SK-N-SH treated with all-trans-retinoic acid at 6 μM for 48 hours (cell line): Measurements from ENCODE around the gene PTTG2.

ENCODE experiments used
- ATAC-seq: fragments of 200-7000 bp; cut with Tn5 transposase; 3 replicates; pipeline ENCODE4 v1.9.1; 2020; ENCODE audit warnings: mild to moderate bottlenecking, moderate library complexity
- ARNTL ChIP-seq: fragments of 450-650 bp; formaldehyde crosslinking; IDR thresholded peaks from 2 replicates; pipeline ENCODE4 v1.5.0; 2020; ENCODE audit warnings: low read depth, mild to moderate bottlenecking, moderate library complexity, borderline replicate concordance
- BACH2 ChIP-seq: fragments of 250-450 bp; sonication (Bioruptor Pico); IDR thresholded peaks from 2 replicates; pipeline ENCODE4 v1.9.0; 2021; ENCODE audit warnings: mild to moderate bottlenecking, borderline replicate concordance
- CSDC2 ChIP-seq: fragments of 250-450 bp; sonication (Bioruptor Pico); IDR thresholded peaks from 2 replicates; pipeline ENCODE4 v1.5.0; 2020; ENCODE audit warnings: mild to moderate bottlenecking, moderate library complexity
- ESRRG ChIP-seq: fragments of 250-450 bp; sonication (Bioruptor Pico); IDR thresholded peaks from 2 replicates; pipeline ENCODE4 v1.6.1; 2021; ENCODE audit warnings: mild to moderate bottlenecking
- GLIS3 ChIP-seq: fragments of 250-450 bp; sonication (Bioruptor Pico); IDR thresholded peaks from 2 replicates; pipeline ENCODE4 v1.5.0; 2020; ENCODE audit warnings: mild to moderate bottlenecking, moderate library complexity
- ISL1 ChIP-seq: fragments of 250-450 bp; sonication (Bioruptor Pico); IDR thresholded peaks from 2 replicates; pipeline ENCODE4 v2.1.2; 2022; ENCODE audit warnings: mild to moderate bottlenecking, moderate library complexity
- OSR1 ChIP-seq: fragments of 250-450 bp; sonication (Bioruptor Pico); IDR thresholded peaks from 2 replicates; pipeline ENCODE4 v1.8.0; 2022; ENCODE audit warnings: moderate library complexity, mild to moderate bottlenecking, inconsistent platforms
- PPARA ChIP-seq: fragments of 250-450 bp; sonication (Bioruptor Pico); IDR thresholded peaks from 2 replicates; pipeline ENCODE4 v1.5.0; 2020; ENCODE audit warnings: mild to moderate bottlenecking, borderline replicate concordance
- RARB ChIP-seq: fragments of 250-450 bp; sonication (Bioruptor Pico); IDR thresholded peaks from 2 replicates; pipeline ENCODE4 v1.8.0; 2021; ENCODE audit warnings: mild to moderate bottlenecking, moderate library complexity
- SNAI2 ChIP-seq: fragments of 250-450 bp; sonication (Bioruptor Pico); IDR thresholded peaks from 2 replicates; pipeline ENCODE4 v1.5.0; 2020; ENCODE audit warnings: mild to moderate bottlenecking, moderate library complexity
- TCF4 ChIP-seq: fragments of 250-450 bp; sonication (Bioruptor Pico); IDR thresholded peaks from 2 replicates; pipeline ENCODE4 v1.8.0; 2021; ENCODE audit warnings: mild to moderate bottlenecking, moderate library complexity, borderline replicate concordance
- TOX ChIP-seq: fragments of 250-450 bp; sonication (Bioruptor Pico); IDR thresholded peaks from 2 replicates; pipeline ENCODE4 v1.8.0; 2021; ENCODE audit warnings: mild to moderate bottlenecking, moderate library complexity, borderline replicate concordance
- ZC3H10 ChIP-seq: fragments of 250-450 bp; sonication (Bioruptor Pico); IDR thresholded peaks from 2 replicates; pipeline ENCODE4 v1.5.1; 2021; ENCODE audit warnings: mild to moderate bottlenecking, moderate library complexity
- ZFP3 ChIP-seq: fragments of 250-450 bp; sonication (Bioruptor Pico); IDR thresholded peaks from 2 replicates; pipeline ENCODE4 v1.5.0; 2020; ENCODE audit warnings: mild to moderate bottlenecking, moderate library complexity
- ZFP30 ChIP-seq: fragments of 450-650 bp; formaldehyde crosslinking; IDR thresholded peaks from 2 replicates; pipeline ENCODE4 v1.5.0; 2022; ENCODE audit warnings: mild to moderate bottlenecking, moderate library complexity
- ZNF565 ChIP-seq: fragments of 450-650 bp; formaldehyde crosslinking; conservative IDR thresholded peaks from 2 replicates; pipeline ENCODE4 v1.5.0; 2020; ENCODE audit warnings: low read depth, mild to moderate bottlenecking, moderate library complexity
- ZNF70 ChIP-seq: fragments of 450-650 bp; formaldehyde crosslinking; IDR thresholded peaks from 2 replicates; pipeline ENCODE4 v1.5.0; 2020; ENCODE audit warnings: mild to moderate bottlenecking, moderate library complexity
- ZNF8 ChIP-seq: fragments of 450-650 bp; formaldehyde crosslinking; IDR thresholded peaks from 2 replicates; pipeline ENCODE4 v1.5.0; 2020; ENCODE audit warnings: mild to moderate bottlenecking, moderate library complexity
- TF ChIP-seq, protein P1 (sequence below): fragments of 250-450 bp; sonication (Bioruptor Pico); IDR thresholded peaks from 2 replicates; pipeline ENCODE4 v1.8.0; 2021; ENCODE audit warnings: low read depth, mild to moderate bottlenecking, moderate library complexity, borderline replicate concordance
- TF ChIP-seq, protein P2 (sequence below): fragments of 250-450 bp; sonication (Bioruptor Pico); IDR thresholded peaks from 2 replicates; pipeline ENCODE4 v1.5.1; 2020; ENCODE audit warnings: low read depth, mild to moderate bottlenecking, moderate library complexity
- TF ChIP-seq, protein P3 (sequence below): fragments of 250-450 bp; sonication (Bioruptor Pico); IDR thresholded peaks from 2 replicates; pipeline ENCODE4 v1.8.0; 2020; ENCODE audit warnings: mild to moderate bottlenecking, moderate library complexity, borderline replicate concordance
- TF ChIP-seq, protein P4 (sequence below): fragments of 250-450 bp; sonication (Bioruptor Pico); IDR thresholded peaks from 2 replicates; pipeline ENCODE4 v1.5.1; 2021; ENCODE audit warnings: mild to moderate bottlenecking, moderate library complexity
- TF ChIP-seq, protein P5 (sequence below): fragments of 250-450 bp; sonication (Bioruptor Pico); IDR thresholded peaks from 2 replicates; pipeline ENCODE4 v1.5.0; 2020; ENCODE audit warnings: mild to moderate bottlenecking, moderate library complexity

The PTTG2 gene

DNA sequence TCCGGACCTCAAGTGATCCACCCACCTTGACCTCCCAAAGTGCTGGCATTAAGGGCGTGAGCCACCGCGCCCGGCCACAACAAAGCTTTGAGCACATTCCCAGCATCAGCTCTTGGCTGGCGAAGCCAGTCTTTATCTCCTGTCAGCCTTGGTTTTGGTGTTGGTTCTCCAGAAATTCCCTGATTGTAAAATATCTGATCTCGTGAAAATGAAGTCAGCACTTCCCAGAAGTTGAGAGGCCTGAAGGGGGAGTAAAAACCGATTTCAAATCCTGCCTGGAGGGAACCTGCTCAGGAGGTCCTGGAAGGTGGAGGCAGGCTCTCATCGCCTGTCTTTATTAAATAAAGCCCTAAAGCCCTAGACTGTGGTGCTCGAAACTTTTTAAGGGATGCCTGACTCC, 33.6 kb downstream of the PTTG2 start:
- TF ChIP-seq RARB (CRISPR knock-in tag) (no peak), ARNTL (CRISPR knock-in tag) (no peak), OSR1 (CRISPR knock-in tag) (no peak), GLIS3 (CRISPR knock-in tag) (no peak), ESRRG (CRISPR knock-in tag) (no peak), BACH2 (CRISPR knock-in tag) (no peak), ISL1 (CRISPR knock-in tag) (no peak), ZNF565 (CRISPR knock-in tag) (no peak), ZFP30 (no peak)
- TF ChIP-seq, protein P1, sequence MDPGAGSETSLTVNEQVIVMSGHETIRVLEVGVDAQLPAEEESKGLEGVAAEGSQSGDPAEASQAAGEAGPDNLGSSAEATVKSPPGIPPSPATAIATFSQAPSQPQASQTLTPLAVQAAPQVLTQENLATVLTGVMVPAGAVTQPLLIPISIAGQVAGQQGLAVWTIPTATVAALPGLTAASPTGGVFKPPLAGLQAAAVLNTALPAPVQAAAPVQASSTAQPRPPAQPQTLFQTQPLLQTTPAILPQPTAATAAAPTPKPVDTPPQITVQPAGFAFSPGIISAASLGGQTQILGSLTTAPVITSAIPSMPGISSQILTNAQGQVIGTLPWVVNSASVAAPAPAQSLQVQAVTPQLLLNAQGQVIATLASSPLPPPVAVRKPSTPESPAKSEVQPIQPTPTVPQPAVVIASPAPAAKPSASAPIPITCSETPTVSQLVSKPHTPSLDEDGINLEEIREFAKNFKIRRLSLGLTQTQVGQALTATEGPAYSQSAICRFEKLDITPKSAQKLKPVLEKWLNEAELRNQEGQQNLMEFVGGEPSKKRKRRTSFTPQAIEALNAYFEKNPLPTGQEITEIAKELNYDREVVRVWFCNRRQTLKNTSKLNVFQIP (CRISPR knock-in tag) = no peak
- no peak for ATAC-seq

DNA sequence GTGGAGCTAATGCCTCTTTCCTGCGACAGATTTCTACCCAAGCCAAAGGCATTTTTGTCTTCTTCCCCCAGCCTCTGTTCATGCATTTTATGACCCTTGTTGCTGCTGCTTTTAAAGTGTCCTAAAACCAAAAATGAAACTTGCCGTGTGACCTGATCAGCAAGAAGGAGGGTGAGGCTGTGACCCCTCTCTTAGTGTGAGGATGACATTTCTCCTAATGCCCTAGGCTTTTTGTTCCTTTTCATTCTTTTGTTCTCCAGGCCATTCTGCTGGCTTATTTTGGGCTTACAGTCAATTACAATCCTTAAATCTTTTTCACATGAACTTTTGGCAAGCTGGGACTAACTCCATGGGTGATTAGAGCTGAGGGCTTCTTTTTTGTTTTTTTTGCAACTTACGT, 34.4 kb downstream of the PTTG2 start:
- TF ChIP-seq TCF4 (CRISPR knock-in tag) = no peak
- TF ChIP-seq PPARA (CRISPR knock-in tag) = no peak
- no peak for TF ChIP-seq ZFP30
- TF ChIP-seq, protein P2, sequence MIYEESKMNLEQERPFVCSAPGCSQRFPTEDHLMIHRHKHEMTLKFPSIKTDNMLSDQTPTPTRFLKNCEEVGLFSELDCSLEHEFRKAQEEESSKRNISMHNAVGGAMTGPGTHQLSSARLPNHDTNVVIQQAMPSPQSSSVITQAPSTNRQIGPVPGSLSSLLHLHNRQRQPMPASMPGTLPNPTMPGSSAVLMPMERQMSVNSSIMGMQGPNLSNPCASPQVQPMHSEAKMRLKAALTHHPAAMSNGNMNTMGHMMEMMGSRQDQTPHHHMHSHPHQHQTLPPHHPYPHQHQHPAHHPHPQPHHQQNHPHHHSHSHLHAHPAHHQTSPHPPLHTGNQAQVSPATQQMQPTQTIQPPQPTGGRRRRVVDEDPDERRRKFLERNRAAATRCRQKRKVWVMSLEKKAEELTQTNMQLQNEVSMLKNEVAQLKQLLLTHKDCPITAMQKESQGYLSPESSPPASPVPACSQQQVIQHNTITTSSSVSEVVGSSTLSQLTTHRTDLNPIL (CRISPR knock-in tag) = no peak
- no peak for TF ChIP-seq OSR1 (CRISPR knock-in tag)
- no peak for TF ChIP-seq GLIS3 (CRISPR knock-in tag)
- TF ChIP-seq, protein P1 (CRISPR knock-in tag) = no peak
- no peak for TF ChIP-seq ZNF70
- TF ChIP-seq SNAI2 (CRISPR knock-in tag) = no peak
- no peak for TF ChIP-seq ESRRG (CRISPR knock-in tag)
- no peak for TF ChIP-seq CSDC2 (CRISPR knock-in tag)
- TF ChIP-seq, protein P3, sequence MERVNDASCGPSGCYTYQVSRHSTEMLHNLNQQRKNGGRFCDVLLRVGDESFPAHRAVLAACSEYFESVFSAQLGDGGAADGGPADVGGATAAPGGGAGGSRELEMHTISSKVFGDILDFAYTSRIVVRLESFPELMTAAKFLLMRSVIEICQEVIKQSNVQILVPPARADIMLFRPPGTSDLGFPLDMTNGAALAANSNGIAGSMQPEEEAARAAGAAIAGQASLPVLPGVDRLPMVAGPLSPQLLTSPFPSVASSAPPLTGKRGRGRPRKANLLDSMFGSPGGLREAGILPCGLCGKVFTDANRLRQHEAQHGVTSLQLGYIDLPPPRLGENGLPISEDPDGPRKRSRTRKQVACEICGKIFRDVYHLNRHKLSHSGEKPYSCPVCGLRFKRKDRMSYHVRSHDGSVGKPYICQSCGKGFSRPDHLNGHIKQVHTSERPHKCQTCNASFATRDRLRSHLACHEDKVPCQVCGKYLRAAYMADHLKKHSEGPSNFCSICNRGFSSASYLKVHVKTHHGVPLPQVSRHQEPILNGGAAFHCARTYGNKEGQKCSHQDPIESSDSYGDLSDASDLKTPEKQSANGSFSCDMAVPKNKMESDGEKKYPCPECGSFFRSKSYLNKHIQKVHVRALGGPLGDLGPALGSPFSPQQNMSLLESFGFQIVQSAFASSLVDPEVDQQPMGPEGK (CRISPR knock-in tag) = no peak
- TF ChIP-seq TOX (CRISPR knock-in tag) = no peak
- TF ChIP-seq, protein P4, sequence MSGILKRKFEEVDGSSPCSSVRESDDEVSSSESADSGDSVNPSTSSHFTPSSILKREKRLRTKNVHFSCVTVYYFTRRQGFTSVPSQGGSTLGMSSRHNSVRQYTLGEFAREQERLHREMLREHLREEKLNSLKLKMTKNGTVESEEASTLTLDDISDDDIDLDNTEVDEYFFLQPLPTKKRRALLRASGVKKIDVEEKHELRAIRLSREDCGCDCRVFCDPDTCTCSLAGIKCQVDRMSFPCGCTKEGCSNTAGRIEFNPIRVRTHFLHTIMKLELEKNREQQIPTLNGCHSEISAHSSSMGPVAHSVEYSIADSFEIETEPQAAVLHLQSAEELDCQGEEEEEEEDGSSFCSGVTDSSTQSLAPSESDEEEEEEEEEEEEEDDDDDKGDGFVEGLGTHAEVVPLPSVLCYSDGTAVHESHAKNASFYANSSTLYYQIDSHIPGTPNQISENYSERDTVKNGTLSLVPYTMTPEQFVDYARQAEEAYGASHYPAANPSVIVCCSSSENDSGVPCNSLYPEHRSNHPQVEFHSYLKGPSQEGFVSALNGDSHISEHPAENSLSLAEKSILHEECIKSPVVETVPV = no peak
- TF ChIP-seq ISL1 (CRISPR knock-in tag) = no peak
- TF ChIP-seq BACH2 (CRISPR knock-in tag) = no peak
- TF ChIP-seq ZNF565 (CRISPR knock-in tag) = no peak
- TF ChIP-seq ARNTL (CRISPR knock-in tag) = no peak
- TF ChIP-seq ZFP3 (CRISPR knock-in tag) = no peak
- no peak for ATAC-seq

DNA sequence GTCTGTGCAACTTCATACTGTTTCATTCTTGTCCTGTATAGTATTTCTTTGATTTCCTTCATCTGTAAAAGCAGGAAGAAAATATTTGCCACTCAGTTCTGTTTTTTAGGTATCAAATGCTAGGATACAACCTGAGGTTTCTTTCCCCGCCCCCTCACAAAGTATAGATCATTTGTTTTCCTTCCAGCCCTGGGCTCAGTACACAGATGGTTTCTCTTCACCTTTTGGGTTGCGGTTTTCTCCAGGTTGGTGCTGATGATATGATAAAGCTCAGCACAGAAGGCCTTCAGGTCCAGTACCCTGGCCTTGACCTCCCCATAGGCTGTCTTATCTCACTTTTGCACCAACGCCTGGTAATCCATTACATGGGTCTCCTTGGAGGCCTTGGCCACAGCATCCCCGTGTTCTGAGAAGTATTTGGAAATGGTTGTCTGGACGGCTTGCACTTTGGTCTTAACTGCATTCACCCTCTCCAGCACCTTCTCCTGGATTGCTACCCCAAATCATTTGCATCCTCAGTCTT, 35.2 kb downstream of the PTTG2 start:
- no peak for ATAC-seq
- TF ChIP-seq, protein P1 (CRISPR knock-in tag) = no peak
- TF ChIP-seq, protein P5, sequence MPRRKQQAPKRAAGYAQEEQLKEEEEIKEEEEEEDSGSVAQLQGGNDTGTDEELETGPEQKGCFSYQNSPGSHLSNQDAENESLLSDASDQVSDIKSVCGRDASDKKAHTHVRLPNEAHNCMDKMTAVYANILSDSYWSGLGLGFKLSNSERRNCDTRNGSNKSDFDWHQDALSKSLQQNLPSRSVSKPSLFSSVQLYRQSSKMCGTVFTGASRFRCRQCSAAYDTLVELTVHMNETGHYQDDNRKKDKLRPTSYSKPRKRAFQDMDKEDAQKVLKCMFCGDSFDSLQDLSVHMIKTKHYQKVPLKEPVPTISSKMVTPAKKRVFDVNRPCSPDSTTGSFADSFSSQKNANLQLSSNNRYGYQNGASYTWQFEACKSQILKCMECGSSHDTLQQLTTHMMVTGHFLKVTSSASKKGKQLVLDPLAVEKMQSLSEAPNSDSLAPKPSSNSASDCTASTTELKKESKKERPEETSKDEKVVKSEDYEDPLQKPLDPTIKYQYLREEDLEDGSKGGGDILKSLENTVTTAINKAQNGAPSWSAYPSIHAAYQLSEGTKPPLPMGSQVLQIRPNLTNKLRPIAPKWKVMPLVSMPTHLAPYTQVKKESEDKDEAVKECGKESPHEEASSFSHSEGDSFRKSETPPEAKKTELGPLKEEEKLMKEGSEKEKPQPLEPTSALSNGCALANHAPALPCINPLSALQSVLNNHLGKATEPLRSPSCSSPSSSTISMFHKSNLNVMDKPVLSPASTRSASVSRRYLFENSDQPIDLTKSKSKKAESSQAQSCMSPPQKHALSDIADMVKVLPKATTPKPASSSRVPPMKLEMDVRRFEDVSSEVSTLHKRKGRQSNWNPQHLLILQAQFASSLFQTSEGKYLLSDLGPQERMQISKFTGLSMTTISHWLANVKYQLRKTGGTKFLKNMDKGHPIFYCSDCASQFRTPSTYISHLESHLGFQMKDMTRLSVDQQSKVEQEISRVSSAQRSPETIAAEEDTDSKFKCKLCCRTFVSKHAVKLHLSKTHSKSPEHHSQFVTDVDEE (CRISPR knock-in tag) = no peak
- no peak for TF ChIP-seq OSR1 (CRISPR knock-in tag)
- TF ChIP-seq ZC3H10 = no peak
- no peak for TF ChIP-seq ZFP3 (CRISPR knock-in tag)
- no peak for TF ChIP-seq ISL1 (CRISPR knock-in tag)
- TF ChIP-seq, protein P3 (CRISPR knock-in tag) = no peak
- TF ChIP-seq ZNF8 (CRISPR knock-in tag) = no peak
- no peak for TF ChIP-seq GLIS3 (CRISPR knock-in tag)
